Measurements from ENCODE around the gene PWWP2B.

PWWP2B gene

DNA sequence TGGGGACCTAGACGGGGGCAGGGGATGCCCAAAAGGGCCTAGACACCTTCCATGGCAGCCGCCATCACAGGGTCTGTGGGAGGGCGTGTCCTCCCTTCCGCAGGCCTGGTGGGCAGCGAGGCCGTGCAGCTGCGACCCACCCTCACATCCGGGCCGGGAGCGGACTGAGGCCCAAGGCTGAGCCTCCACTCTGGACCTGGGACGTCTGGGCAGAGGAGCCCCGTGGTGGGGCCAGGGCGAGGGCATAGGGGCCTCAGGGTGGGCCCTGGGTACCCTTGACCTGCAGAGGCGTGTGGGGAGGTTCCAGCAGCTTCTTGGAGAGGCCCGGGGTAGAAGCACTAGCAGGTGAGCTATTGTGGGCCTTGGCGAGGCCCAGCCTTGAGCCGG is 49.2 kb downstream of the PWWP2B start:
- no peak for TF ChIP-seq ZNF274 (IDR thresholded peaks at IDR 0.05; ENCODE audit: low read depth, low read length)
- H3K4me3 ChIP-seq (ENCODE audit: low read length): no peak overlapping the region

DNA sequence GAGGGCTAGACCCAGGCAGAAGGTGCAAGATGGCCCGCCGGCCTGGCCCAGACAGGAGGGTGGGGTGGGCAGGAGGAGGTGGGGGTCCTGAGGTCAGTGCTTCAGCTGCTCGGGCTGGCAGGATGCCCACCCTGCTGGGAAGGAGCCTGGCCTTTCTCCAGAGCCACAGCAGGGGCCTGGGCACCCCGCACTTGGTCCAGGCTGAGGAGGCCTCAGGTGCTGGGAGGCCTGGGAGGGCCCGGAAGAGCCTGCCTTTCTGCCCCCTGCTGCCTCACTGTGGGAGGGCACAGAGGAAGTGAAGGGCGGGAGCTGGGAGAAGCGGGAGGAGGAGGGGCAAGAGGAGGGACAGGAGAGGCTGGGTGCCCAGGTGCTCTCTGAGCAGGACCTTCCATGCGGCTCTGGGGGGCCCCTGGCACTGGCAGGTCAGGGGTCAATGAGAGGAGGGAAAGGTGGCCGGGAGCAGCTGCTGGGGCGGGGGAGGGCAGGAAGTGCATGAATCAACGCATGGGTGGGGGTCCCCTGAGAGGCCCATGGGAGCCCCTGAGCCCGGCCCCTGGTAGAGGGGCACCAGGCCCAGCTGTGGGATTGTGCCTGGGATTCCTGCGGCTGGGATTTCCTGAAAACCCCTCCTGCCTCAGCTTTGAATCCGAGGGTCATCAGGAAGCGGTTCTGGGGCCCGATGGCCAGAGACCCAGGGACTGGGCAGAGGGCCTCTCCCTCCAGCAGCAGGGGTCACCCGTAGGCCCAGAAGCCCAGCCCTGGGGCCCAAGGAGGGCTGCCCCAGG is 49.9 kb downstream of the PWWP2B start:
- H3K4me3 ChIP-seq (ENCODE audit: low read length): no peak overlapping the region
- no peak for TF ChIP-seq ZNF274 (IDR thresholded peaks at IDR 0.05; ENCODE audit: low read depth, low read length)

DNA sequence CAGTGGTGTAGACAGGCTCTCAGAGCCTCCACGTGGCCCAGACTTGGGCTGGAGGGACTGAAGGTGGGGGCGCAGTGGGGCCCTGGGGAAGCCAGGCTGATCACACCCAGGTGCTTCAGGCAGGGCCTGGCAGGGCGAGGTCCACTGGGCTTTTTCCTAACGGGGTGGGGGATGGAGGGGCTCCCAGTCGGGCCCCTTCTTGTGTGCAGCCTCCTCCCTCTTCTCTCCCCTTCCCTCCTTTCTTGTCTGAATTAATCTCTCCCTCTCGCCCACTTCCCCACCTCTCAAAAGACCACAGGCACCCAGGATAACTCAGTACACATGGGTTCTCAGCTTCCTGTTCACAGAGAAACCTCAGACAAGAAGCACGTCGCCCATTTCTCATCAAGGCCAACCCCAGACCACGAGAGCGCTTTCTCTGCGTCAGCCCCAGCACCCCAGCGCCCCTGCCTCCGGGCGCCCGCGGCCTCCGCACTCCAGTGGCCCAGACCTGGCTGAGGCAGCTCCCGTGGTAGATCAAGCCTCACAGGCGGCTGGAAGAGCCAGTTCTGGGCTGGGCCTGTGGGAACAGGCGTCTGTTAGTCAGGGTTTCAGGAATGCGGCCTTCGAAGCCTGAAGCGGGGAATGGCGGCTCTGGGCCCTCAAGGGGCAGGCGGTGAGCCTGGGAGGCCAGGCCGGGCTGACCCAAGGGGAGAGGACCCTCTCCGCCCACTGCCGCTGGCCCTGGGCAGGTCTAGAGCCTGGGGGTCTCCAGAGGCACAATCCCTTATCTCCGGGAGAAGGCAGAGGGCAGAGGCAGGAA is 50.6 kb downstream of the PWWP2B start:
- no peak overlapping the region for H3K4me3 ChIP-seq (ENCODE audit: low read length)
- TF ChIP-seq ZNF274 (IDR thresholded peaks at IDR 0.05; ENCODE audit: low read depth, low read length): no peak

DNA sequence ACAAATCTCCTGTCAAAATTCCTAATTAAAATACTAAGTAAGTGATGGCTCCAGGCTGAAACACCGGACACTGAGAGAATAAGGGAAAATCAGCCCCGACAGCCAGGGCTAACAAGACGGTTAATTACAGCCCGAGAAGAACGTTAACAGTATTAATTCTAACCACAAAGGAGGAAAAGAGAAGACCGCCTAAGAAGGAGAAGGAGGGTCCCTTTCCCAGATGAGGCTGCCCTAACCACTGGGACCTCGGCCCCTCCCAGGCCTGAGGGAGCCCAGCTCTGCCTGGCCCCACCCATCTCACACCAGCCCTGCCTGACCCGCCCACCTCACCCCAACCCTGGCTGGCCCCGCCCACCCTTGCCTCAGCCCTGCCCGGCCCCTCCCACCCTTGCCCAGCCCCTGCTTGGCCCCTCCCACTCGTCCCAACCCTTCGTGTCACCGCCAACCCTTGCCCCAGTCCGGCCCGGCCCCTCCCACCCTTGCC is 51.3 kb downstream of the PWWP2B start:
- TF ChIP-seq ZNF274 (IDR thresholded peaks at IDR 0.05; ENCODE audit: low read depth, low read length): no peak
- no peak overlapping the region for H3K4me3 ChIP-seq (ENCODE audit: low read length)

DNA sequence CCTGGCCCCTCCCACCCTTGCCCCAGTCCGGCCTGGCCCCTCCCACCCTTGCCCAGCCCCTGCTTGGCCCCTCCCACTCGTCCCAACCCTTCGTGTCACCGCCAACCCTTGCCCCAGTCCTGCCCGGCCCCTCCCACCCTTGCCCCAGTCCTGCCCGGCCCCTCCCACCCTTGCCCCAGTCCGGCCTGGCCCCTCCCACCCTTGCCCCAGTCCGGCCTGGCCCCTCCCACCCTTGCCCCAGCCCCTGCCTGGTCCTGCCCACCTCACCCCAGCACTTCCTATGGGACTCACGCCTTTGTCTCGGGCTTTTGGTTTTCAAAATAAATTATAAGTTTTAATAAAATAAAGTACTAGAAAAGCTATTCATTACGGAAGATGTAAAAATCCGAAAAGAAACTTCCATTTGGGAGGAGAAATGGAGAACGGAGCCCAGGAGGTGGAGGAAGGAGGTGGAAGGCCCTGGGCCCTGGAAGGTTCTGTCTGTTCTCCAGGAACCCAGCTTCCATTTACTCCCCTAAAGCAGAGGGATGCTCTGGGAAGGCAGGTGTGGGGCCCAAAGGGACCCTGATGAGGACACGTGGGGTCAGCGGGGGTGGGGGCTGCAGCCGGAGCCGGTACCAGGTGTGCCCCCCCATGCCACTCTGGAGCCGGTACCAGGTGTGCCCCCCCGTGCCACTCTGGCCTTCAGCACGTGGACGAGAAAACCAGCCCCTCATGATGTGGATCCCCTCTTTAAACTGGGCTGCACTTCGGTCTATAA is 52.2 kb downstream of the PWWP2B start:
- no peak for TF ChIP-seq ZNF274 (IDR thresholded peaks at IDR 0.05; ENCODE audit: low read depth, low read length)
- H3K4me3 ChIP-seq (ENCODE audit: low read length): no peak overlapping the region

DNA sequence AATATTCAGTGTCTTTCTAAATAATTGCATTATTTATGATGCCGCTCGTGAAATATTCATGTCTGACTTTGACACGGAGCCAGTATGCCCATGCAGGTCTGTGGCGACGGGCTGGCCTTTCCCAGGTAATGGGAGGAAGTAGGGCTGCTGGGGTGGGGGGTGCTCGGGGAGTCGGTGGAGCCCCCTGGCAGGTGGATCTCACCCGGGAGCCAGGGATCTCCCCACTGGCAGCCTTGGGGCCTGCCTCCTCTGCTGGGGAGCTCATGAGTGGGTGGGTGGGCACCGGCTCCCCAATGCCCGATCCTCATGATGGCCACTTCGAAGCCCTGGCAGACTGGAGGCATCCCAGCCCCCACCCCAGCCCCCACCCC is 52.8 kb downstream of the PWWP2B start:
- TF ChIP-seq ZNF274 (IDR thresholded peaks at IDR 0.05; ENCODE audit: low read depth, low read length): no peak
- H3K4me3 ChIP-seq (ENCODE audit: low read length): no peak overlapping the region

DNA sequence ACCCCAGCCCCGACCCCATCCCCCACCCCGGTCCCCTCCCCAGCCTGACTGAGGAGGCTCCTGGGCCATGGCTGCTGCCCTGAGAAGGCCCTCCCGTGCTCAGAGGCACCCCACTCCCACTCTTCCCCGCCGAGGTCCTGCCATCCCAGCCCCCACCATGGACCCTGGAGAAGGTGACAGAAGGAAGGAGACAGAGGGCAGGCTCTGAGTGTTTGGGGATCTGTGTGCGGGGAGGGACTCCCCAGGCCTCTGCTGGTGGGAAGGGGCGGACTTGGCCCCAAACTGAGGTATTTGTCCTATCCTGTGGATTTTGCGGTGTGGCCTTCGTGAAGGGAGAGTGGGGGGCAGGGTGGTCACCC is 53.4 kb downstream of the PWWP2B start:
- H3K4me3 ChIP-seq (ENCODE audit: low read length): no peak overlapping the region
- no peak for TF ChIP-seq ZNF274 (IDR thresholded peaks at IDR 0.05; ENCODE audit: low read depth, low read length)

DNA sequence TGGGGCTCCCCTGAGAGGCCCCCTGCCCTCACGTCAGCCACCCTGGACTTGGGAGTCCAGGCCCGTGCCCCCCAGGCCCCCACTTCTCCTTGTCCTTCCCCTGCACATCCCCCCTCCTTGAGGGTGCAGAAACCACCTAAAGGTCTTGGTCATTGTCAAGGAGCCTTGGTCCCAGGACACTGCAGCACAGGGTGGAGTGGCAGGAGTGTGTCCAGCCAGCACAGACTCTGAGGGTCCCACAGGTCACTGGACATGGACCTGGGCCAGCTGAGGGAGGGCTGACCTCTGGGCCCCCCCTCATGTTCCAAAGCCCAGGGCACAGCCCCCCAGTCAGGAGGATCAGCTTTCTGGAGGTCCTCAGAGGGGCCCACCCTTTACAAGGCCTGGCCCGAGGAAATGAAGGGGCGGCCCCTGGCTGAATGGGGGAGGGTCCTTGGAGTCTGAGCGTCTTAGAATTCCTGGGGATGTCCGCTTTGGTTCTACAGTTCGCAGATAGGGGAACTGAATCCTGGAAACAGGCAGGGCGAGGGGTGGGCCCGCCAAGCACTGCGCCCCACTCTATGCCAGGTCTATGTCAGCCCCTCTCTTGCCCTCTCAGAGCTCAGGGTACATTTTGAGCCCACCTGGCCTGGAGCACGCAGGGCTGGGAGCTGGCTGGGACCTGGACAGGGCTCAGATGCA is 54.0 kb downstream of the PWWP2B start:
- TF ChIP-seq ZNF274 (IDR thresholded peaks at IDR 0.05; ENCODE audit: low read depth, low read length): no peak
- no peak overlapping the region for H3K4me3 ChIP-seq (ENCODE audit: low read length)

DNA sequence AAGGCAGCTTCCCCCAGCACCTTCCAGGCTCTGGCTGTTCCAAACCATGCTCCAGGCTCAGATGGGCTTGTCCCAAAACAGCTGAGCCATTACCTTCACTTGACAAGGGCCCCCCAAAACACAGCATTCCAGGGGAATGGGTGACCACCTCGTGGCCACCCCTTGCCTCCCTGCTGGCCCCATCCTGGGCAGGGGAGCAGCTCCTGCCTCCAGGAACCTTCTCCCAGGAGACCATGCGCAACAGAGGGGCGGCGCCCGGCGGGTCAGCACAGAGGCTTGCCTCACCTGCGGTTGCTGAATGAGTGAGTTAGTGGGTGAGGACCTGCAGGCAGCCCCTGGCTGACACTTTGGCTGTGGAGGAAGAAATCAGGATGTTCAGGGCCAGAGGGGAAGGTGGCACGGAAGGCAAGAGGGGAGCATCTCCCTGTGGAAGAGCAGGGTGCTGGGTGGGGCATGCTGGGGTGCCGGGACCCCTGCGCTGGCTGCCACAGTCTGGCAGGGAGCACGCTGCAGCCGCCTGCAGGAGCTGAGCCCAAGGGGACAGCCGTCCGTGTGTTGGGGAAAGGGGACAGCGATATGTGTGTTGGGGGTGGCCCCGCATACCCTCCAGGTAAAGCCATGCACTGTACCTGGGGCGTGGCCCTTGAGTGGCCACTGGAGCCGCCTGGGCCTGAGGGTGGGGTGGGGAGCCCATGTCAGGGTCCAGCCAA is 54.7 kb downstream of the PWWP2B start:
- no peak overlapping the region for H3K4me3 ChIP-seq (ENCODE audit: low read length)
- TF ChIP-seq ZNF274 (IDR thresholded peaks at IDR 0.05; ENCODE audit: low read depth, low read length): no peak

DNA sequence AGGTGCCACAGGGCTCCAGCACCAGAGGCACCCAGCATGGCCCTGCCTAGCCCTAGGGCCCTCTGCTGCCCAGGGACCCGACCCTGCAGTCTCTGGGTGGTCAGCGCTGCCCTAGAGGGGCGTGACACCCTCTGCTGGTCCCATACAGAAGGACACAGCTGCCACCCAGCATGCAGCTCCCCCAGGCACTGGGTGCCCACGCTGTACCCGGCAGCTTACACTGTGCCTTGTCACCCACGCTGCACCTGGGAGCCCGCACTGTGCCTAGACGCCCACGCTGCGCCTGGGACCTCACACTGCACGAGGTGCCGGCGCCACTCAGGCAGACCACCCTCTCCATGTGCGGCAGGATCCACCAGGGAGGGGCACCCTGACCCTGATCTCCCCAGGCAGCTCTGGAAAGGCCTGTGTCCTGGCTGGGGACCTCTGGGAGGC is 55.2 kb downstream of the PWWP2B start:
- H3K4me3 ChIP-seq (ENCODE audit: low read length): no peak overlapping the region

DNA sequence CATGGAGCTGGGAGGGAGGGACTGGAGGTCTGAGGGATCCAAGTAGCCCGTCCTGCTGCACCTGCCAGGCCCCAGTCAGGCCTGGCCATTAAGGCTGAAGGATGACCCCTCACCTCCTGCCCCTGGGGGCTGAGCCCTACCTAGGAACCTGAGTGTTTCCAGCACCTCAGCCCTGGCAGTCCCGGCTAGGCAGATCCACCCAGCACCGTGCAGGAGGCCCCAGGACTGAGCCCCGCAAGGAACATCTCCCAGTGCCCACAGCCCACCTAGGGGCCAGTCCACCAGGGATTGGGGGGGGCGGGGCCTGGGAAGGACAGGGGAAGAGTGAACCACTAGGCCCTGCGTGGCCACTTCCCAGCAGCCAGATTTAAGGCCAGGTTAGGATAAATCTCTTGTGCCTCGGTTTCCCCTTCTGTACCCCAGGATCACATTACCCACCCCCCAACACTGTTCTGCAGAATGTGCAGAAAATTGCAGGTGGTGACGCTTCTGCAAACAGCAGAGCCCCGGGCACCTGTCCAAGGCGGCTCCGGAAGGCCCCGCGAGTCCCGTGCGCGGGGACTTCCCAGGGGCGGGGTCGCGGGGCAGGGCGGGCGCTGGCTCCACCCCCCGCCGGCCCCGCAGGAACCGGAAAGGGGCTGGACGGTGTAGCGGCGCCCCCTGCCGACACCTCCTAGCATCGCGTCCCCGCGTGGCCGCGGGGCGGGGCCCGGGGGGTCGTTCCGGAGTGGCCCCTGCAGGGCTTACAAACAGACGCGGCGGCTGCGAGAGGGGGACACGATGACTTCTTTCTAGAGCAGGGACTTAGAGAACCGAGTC is 55.9 kb downstream of the PWWP2B start:
- no peak for TF ChIP-seq ZNF274 (IDR thresholded peaks at IDR 0.05; ENCODE audit: low read depth, low read length)
- H3K4me3 ChIP-seq (ENCODE audit: low read length): no peak overlapping the region; the same call in 1 of the 2 replicates

More for the DNA sequence above, 55.2 kb downstream of the PWWP2B start:
- no peak for TF ChIP-seq ZNF274 (IDR thresholded peaks at IDR 0.05; ENCODE audit: low read depth, low read length)

DNA sequence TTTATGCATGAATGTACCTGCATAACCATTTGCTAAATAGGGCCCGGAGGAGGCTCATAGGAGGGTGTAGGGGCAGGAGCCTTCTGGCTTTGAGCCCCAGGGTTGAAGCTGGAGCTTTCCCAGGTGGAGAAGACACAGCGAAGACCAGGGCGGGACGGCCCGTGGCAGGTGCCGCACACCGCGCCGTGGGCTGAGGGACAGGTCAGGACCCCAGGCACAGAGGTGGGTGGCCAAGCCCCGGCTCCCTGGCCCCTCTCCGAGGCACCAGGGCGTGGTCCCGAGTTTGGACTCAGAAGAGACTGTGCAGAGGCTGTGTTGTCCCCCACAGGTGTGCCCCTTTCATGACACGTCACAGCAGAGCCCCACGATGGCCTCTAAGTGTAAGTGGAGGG is 56.5 kb downstream of the PWWP2B start:
- no peak for TF ChIP-seq ZNF274 (IDR thresholded peaks at IDR 0.05; ENCODE audit: low read depth, low read length)
- H3K4me3 ChIP-seq (ENCODE audit: low read length): no peak overlapping the region

All from GM08714 (cell line).